C1 segment of cervical spinal cord (tissue), 14 donors: ENCODE measurements around the gene DIPK2A.
A peak's percentile ranks its signal among the peaks of the same experiment; 100 is the strongest.

Source experiments
- DNase-seq, 14 donors: peaks; one replicate each; lab custom pipeline; 2025; lab: John Stamatoyannopoulos, UW

The DIPK2A gene, protein sequence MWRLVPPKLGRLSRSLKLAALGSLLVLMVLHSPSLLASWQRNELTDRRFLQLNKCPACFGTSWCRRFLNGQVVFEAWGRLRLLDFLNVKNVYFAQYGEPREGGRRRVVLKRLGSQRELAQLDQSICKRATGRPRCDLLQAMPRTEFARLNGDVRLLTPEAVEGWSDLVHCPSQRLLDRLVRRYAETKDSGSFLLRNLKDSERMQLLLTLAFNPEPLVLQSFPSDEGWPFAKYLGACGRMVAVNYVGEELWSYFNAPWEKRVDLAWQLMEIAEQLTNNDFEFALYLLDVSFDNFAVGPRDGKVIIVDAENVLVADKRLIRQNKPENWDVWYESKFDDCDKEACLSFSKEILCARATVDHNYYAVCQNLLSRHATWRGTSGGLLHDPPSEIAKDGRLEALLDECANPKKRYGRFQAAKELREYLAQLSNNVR

DNA sequence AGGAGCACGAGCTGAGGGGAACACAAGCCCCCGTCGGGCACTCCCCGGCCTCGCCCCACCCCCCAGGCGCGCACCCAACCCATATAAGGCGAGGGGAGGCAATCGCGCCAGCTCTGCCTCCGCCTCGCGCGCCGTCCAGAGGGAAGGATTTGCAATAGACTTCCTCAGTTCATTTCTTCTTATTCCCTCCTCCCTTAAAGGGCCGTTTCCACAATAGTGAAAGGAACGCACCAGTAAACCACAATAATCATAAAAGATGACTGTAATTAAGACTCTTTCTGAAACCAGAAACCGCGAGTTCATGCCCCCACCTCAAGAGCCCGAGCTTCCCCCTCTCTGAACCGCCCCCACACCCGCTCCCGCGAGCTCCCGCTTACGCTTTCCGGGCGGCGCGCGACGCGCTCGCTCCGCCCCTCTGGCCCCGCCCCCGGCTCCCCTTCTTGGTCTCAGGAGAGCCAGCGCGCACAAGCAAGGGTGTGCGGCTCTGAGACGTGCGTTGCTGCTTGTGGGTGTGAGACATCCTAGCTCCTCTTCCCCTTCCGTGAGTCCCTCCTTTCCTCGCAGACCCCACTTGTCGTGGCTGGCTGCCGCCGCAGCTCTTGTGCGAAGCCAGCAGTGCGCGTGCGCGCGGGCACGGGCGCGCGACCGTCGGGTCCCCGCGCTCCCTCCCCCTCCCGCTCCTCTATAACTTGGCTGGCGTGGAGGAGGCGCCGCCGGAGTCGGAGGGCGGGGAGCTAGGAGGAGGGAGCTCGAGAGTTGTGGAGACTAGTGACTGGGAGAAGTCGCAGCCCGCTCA, at the start of gene DIPK2A:
DIPK2A (plus strand) TSS at position 465 of the 796 bp plus-strand sequence. CDS start 510 bp downstream, outside the sequence.
- peak; percentile 70 to 100 (median 99) for DNase-seq

DNA sequence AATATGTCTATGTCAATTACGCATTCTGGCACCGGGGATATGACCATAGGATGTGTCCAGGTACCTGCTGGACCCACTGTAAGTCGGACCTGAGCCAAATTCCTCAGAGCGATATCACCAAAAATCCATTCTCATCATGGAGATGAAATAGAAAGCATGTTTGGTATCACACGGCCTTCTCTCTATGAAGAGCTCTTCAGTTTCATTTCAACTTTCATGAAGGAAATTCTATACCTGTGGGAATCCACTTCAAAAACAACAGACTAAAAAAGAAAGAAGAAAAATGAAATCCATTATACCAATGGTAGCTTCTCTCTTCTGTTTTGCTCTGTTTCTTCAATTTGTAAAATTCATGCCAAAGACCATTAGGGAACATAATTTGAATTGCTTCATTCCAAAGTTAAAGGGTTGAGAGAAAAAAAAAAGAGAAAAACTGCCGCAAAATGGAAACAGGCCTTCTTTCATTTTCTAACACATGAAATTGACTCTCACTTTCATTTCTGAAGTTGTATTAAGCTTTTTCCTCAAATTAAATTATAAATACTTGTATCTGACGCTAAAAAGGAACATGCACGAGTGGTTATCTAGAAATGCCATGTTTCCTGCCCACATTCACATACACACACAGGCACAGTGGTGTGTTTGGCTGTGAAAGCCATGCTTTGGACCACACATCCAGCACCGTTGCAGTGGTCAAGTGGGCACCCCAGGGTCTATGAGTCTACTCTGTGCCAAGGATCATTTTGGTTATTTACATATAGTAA, 46.9 kb upstream of the DIPK2A start:
- DNase-seq, result no peak

DNA sequence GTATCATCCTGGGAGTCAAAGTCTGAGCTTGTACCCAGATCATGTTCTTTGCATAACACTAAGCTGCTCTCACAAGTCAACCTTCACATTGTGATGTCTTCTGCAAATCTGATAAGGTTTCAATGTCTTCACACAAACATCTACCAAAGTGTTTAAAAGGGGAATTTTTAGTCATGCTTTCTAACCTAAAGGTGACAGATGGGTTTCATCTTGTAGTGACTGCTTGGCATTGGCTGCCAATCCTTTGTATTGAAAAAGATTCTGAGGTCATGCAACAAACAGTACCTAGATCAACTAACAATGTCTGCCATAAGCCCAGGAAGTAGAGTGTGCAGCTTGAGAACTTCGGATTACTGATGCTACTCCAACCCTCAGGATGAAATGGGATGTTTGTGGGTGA, 43.6 kb upstream of the DIPK2A start:
- no peak for DNase-seq

DNA sequence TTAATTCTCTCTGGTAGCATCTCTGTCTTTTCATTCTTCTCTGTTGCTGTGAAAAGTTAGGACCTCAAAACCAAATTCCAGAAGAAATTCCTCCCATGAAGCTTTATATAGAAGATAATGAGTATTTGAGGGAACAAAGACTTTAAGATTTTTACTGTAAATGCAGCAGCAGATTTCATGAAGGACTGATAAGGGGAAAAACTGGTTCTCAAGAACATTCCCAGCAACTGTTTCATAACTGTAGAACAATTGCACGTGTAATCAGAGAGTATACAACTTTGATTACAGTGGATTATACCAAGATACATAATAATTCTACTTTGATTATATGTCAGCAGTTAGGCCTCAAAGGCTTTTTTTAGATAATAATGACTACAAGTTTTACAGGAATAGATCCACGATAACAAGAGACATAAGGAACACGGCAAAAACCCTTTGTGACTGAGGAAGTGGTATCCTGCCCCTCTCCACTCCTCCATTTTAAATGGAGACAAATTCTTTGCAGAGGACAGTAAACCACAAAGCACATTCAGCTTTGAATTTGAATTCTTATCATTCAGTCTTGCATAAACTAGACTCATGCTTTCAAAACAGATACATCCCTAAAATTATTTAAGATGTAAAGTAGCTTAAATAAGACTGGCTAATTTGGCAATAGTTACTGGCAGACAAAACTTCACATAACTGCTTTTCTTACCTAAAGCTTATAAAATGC, 42.9 kb upstream of the DIPK2A start:
- DNase-seq, result no peak

DNA sequence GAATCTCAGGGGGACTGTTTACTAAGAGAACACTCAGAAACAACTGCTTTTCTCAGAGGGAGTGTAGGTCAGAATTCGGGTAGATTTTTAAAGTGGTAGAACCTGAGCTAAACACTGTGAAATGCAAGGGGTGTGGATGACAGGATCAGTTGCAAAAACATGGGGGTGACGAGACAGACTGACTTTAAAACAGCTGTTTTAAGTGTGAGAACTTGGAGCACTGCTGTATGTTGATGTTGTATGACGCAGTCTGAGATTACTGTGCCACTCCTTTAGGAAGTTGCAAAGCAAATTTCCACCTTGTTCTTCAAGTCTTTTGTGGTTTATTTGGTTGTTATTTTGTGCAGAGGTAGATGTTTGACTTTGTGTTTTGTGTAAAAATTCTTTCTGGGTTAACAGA, 36.8 kb upstream of the DIPK2A start:
- DNase-seq, result no peak

DNA sequence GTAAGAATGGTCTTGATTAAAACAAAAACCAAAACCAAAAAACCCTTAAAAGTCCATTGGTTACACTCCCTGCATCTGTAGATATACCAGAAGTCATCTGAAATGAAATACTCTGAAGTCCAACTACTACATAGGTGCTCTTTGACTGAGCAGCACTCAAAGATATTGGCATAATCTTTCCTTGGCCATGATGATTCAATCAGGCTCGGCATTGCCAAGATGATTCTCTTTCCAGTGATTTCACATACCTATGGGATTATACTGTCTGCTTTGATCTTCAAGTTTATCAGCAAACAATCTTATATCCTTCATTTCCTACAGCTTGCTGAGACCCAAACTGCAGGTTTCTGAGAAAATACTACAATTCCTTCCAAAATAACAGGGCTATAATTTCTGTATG, 35.9 kb upstream of the DIPK2A start:
- DNase-seq, result no peak

DNA sequence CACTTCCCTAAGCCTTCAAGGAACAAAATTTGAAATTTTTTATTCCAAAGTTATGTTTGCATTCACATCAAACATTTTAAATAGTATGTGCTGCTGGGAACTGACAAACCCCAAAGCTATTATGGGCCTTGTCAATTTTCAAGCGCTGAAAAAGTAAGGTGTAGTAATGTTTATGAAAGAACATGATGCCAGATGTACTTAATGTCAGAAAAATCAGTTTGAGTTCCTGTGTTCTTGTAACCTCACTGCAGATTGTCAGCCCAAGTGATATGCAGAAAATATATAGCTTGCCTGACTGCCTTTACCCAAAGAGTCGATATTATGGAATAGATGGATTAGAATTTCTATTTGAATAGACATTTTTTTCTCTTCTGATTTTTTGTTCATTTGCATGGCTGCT, 20.8 kb upstream of the DIPK2A start:
- no peak for DNase-seq

DNA sequence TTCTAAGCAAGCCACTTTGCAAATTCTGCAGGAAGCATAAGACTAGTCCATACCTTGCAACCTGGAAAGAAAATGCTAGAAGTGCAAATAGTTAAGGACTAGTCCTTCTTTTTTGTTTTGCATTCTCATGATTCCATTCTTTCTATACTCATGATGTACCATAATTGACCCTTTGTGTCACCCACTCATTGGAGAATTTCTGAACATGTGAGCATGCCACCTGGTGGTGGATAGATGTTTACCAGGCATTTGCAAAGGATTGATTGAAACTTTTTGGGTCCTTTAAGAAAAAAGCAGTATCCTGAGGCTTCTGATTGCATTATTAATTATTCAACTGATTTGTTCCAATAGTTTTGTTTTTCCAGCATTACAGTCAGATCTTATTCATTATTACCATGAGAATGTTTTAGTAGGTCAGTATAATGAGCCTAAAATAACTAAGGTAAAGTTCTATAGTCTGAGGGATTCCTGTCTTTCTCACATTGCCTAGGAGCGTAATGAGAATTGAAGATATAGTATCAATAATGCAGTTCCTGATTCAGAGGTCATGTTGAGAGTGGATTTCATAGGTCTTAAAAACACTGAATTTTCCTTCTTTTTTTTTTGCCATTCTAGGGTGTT, 20.2 kb upstream of the DIPK2A start:
- peak in 1 of 14 donors; percentile 9 for DNase-seq

DNA sequence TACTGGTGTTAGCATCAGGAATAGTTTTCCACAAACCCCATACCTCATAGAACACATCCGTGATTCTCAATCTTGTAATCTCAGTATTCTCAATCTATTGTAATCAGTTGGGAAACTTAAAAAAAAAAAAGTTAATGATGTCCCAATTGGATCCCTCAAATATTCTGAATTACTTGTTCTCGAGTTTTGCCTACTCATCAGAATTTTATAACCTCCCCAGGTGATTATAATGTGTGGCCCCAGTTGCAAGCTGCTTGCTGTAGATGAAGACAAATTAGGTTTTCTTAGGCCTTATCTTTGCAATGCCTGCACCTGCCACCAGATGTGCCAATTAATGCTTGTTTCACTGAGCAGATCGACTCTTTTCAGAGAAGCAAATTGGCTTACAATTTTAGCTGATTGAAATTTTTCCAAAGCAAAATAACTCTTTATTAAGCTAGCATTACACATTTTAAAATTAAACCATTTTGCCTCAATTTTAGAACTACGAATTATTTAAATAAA, 19.0 kb upstream of the DIPK2A start:
- DNase-seq, result no peak

DNA sequence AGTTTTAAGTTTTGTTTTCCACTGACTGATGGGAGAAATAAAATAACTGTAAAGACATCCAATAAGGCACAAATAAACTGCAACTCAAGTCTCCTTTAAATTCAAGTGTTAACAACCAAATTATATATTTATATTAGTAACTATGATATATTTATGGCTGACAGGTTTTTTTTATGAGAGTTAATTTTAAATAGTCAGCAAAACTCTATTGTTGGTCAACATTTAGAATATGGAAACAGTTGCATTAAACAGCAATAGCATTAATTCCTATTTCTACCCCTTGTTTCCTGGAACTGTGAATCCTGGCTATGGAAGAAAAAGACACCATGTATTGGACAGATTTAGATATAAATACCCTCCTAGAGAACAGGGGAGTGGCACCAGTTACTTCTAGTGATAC, 16.5 kb upstream of the DIPK2A start:
- DNase-seq, result no peak

DNA sequence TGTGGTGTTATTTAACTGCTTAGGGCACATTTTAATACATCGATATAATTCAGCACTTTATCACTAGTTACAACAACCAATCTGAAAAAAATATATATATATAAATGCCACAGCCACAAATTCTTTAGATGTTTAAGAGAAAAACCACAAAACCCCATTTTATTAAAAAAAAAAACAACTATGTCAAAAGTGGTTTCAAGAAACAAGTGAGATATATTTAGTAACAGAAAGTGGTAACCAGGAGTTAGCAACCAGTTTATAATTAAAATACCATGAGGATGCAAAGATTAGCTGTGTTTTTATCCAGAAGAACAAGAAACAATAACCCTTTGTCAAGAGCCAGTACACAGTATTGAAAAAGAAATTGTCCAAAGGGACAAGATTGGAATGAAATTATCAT, 14.8 kb upstream of the DIPK2A start:
- no peak for DNase-seq

DNA sequence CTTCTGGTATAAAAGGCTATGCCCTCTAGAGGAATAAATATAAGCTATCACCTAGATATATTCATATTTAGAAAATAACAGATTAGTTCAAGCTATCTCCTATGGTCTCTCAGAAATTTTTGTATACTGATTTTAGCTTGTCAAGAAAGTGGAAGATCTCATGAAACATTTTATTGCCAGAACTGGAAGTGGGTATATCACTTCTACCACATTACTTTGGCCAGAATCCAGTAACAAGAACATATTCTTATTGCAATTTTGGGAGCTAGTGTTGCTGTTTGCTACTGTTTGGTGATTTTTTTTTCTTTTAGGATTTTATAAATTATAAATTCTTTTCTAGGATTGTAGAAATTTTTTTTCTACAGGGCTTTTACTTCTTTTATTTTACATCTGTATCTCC, 14.2 kb upstream of the DIPK2A start:
- no peak for DNase-seq

DNA sequence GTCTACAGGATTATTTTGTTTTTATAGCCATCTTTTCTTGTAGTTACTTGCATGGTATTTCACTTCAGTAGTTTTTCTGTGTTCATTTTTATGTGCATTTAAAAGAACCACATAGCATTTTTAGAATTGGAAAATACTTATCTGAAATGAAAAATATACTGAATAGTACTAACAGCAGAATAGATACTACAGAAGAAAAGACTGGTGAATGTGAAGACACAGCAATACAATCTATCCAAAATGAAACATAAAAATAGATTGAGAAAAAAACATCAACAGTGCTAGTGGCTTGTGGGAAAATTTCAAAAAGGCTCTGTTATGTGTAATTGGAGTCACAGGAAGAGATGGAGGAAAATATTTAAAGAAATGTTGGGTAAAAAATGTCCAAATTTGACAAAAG, 12.7 kb upstream of the DIPK2A start:
- DNase-seq, result no peak

DNA sequence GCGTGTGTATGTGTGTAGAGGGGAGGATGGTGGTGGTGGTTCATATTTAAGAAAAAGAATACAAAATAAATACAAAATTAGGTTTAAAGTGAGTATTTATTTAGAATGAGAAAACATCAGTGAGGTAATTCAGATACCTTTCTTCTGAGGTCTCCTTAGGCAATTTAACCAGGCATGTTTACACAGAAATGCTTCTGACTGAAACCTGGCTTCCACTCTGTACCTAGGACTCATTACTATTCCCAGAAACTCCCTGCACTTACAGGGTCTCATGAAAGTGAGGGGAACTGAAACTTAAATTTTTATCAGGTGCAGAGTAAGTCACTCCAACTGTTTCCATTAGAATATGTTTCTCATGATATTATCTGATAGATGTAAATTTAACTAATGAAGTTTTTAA, 10.3 kb upstream of the DIPK2A start:
- no peak for DNase-seq

DNA sequence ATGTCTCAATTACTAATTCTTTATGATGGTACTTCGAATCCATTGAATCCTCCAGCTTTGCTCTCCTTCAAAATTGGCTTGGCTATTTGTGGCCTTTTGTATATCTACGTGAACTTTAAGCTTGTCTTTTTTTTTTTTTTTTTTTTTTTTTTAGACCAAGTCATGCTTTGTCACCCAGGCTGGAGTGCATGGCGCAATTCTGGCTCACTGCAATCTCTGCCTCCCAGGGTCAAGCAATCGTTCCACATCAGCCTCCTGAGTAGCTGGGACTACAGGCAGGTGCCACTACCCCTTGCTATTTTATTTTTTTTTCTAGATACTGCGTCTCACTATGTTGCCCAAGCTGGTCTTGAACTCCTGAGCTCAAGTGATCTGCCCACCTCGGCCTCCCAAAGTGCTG, 7.7 kb upstream of the DIPK2A start:
- no peak for DNase-seq

DNA sequence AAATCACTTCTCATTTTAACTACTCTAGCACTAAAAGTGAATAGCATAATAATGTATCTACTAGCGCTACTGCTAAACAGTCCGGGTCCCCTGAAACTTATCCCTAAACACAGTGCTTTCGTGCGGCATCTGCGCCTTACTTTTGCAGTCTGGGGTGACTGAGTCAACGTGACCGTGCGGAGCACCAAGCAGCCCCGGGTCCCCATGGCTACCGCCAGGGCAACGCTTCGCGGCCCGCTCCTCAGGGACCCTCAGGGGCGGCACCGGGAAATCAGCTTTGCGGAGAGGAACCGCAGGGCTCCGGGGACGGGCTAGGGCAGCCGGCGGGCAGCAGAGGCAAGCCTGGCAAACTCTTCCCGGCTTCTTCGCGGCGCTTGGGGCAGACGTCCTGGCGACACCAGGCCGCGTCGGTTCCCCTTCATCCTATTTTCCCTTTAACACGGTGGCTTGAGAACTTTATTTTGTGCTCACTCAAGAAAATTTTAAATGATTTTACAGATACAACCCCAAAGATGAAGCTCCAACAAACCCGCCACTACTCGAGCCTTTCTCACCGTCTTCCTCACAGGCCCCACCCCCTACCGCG, 757 bp upstream of the DIPK2A start:
- DNase-seq, result peak in 9 of 14 donors; percentile 47 to 84 (median 74)

DNA sequence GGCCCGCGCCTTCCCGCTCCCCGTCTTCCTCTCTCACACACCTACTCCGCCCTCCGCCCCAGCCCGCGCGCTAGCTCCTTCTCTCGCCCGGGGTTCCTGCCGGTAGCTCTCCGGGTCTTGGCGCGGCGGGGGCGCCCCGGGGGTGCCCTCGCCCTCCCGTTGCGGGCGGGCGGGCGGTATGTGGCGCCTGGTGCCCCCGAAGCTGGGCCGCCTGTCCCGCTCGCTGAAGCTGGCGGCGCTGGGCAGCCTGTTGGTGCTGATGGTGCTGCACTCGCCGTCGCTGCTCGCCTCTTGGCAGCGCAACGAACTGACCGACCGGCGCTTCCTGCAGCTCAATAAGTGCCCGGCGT, 507 bp downstream of the DIPK2A start:
- peak in 6 of 14 donors; percentile 61 to 87 (median 78) for DNase-seq

DNA sequence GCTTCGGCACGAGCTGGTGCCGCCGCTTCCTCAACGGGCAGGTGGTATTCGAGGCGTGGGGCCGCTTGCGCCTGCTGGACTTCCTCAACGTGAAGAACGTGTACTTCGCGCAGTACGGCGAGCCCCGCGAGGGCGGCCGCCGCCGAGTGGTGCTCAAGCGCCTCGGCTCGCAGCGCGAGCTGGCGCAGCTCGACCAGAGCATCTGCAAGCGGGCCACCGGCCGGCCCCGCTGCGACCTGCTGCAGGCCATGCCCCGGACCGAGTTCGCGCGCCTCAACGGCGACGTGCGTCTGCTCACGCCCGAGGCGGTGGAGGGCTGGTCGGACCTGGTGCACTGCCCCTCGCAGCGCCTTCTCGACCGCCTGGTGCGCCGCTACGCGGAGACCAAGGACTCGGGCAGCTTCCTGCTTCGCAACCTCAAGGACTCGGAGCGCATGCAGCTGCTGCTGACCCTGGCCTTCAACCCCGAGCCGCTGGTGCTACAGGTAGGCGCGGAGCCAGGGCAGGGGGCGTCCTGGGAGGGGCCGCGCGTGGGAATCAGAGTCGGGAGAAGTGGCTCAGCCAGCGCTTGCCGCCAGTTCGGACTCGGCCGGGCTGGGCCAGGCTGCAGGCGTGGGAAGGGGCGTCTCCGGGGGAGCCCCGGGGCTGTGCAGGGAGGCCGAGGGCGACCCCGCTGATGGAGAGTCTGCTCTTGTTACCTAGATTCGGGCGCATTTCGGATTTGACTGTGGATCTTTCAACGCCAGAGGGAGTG, 1.1 kb downstream of the DIPK2A start:
- peak; percentile 29 to 90 (median 80) for DNase-seq

DNA sequence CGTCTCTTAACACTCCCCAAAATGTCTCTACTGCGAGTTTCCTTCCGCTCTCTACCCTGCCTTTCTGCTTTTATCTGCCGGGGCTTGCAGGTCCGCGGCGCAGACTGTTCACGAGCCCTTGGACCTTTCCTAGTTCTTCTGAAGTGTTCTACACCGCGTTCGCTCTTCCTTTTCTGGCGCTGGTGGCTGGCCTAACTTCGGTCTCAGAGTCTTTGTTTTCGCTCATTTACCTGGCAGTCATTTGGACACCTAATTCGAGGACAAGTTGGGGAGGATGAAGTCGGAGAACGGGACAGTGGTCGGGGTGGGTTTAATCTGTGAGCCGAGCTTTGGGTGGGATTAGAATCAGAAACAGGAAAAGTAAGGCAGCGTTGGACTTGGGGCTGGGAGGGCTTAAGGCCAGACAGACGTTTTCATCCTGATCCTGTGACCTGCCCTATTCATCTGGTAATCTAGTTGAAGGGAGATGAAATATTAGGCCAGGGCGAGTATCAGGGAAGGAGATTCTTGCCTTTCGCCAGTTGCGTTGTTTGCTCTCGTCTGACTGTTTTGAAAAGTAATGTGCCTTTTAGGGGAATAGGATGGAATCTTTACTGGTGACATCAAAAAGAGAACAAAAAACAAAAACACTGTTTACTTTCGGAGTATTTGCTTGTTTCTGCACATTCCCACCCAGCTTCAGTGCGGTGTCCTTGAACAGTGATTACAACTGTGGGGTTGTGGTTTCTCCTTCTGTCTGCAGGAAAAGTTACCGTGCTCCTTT, 1.8 kb downstream of the DIPK2A start:
- peak in 9 of 14 donors; percentile 39 to 80 (median 67) for DNase-seq
